B cell (primary cell): ENCODE results near the gene FANCC. TPM values are rescaled to one million over a fixed set of nuclear protein-coding genes. Genes with fewer than 3 reads are reported as not detected.

Experiments used
- ATAC-seq: fragments of 200-7000 bp; cut with Tn5 transposase; one replicate; pipeline ENCODE4 v1.10.0; 2021; ENCODE audit warnings: low read depth, mild to moderate bottlenecking, moderate number of reproducible peaks, moderate library complexity
- CTCF ChIA-PET: fragments of 350-600 bp; sonication (Branson Sonifier 250); formaldehyde crosslinking; loops from one replicate; lab custom pipeline; 2021; ENCODE audit warnings: antibody characterized with exemption, inconsistent platforms; lab: Charles Lee
- POLR2A ChIA-PET: fragments of 350-600 bp; sonication (Branson Sonifier 250); formaldehyde crosslinking; loops from one replicate; lab custom pipeline; 2021; ENCODE audit warnings: antibody characterized with exemption; lab: Charles Lee
- DNase-seq: peaks from one replicate; pipeline ENCODE4 v3.0.0; 2013
- H2AFZ ChIP-seq: 2 replicates; pipeline ENCODE4 v1.6.1; 2012; ENCODE audit warnings: mild to moderate bottlenecking, low read depth, low read length; ENCODE audit not compliant: insufficient read depth, poor library complexity, severe bottlenecking
- H3K27ac ChIP-seq, 2 donors: 1 replicate in 1 of 2; 2 replicates in 1 of 2; pipeline ENCODE4 v1.5.1; 2012 to 2013; ENCODE audit warnings: low read length in 2 of 2, mild to moderate bottlenecking in 2 of 2, moderate library complexity in 1 of 2
- H3K27me3 ChIP-seq, 4 experiments: fragments of 200-600 bp in 1 of 4; sonication (generic) in 1 of 4; replicated peaks in 1 of 4; 1 replicate in 2 of 4; 2 replicates in 2 of 4; pipeline versions ENCODE4 v1.6.1 to v1.7.0; 2013 to 2016; ENCODE audit warnings: low read length in 3 of 4, mild to moderate bottlenecking in 2 of 4, mixed read lengths in 1 of 4, moderate library complexity in 1 of 4; ENCODE audit not compliant: insufficient read depth in 4 of 4, control insufficient read depth in 3 of 4; ENCODE audit errors: control extremely low read depth in 1 of 4
- H3K36me3 ChIP-seq, 2 experiments: replicated peaks in 1 of 2; 1 replicate in 1 of 2; 2 replicates in 1 of 2; pipeline versions ENCODE4 v1.6.1 to v1.7.1; 2013; ENCODE audit warnings: low read length in 1 of 2; ENCODE audit not compliant: insufficient read depth in 2 of 2, control insufficient read depth in 1 of 2; ENCODE audit errors: control extremely low read depth in 1 of 2, extremely low read depth in 1 of 2
- H3K4me1 ChIP-seq, 2 donors: fragments of 200-600 bp in 1 of 2; sonication (generic) in 1 of 2; 1 replicate in 1 of 2; 2 replicates in 1 of 2; pipeline versions ENCODE4 v1.5.1 to v1.6.1; 2013 to 2017; ENCODE audit warnings: low read length in 2 of 2; ENCODE audit not compliant: control insufficient read depth in 2 of 2, insufficient read depth in 2 of 2
- H3K4me2 ChIP-seq: replicated peaks from 2 replicates; pipeline ENCODE3; 2012; ENCODE audit warnings: mild to moderate bottlenecking, low read depth, low read length; ENCODE audit not compliant: poor library complexity, severe bottlenecking
- H3K4me3 ChIP-seq, 5 experiments: fragments of 200-600 bp in 1 of 5; sonication (generic) in 1 of 5; 1 replicate in 3 of 5; 2 replicates in 2 of 5; pipeline versions ENCODE4 v1.5.1 to v1.7.0; 2011 to 2016; ENCODE audit warnings: low read length in 4 of 5, mild to moderate bottlenecking in 4 of 5, low read depth in 2 of 5, control low read depth in 1 of 5, moderate library complexity in 1 of 5; ENCODE audit not compliant: insufficient read depth in 1 of 5; ENCODE audit errors: control extremely low read depth in 1 of 5, extremely low read depth in 1 of 5
- H3K79me2 ChIP-seq: fragments of 200-600 bp; sonication (generic); one replicate; pipeline ENCODE4 v1.6.0; 2016; ENCODE audit warnings: low read length; ENCODE audit not compliant: control insufficient read depth, insufficient read depth
- H3K9ac ChIP-seq: fragments of 200-600 bp; sonication (generic); 2 replicates; pipeline ENCODE4 v1.6.1; 2017; ENCODE audit warnings: mild to moderate bottlenecking, low read length, moderate library complexity
- H3K9me3 ChIP-seq, 3 donors: one replicate each; pipeline versions ENCODE4 v1.6.1 to v1.7.1; 2013; ENCODE audit warnings: low read length in 2 of 3; ENCODE audit not compliant: control insufficient read depth in 2 of 3, insufficient read depth in 1 of 3; ENCODE audit errors: control extremely low read depth in 1 of 3
- H4K20me1 ChIP-seq: 2 replicates; pipeline ENCODE4 v1.6.0; 2012; ENCODE audit warnings: mild to moderate bottlenecking, low read length; ENCODE audit not compliant: insufficient read depth, control insufficient read depth, poor library complexity, severe bottlenecking
- H3K27ac Mint-ChIP-seq: one replicate; pipeline ENCODE4 v1.8.0; 2021; ENCODE audit warnings: mixed read lengths
- H3K27me3 Mint-ChIP-seq: one replicate; pipeline ENCODE4 v1.8.0; 2021; ENCODE audit warnings: mixed read lengths
- H3K4me1 Mint-ChIP-seq: one replicate; pipeline ENCODE4 v1.8.0; 2021; ENCODE audit warnings: mixed read lengths
- H3K4me3 Mint-ChIP-seq: one replicate; pipeline ENCODE4 v1.8.0; 2021; ENCODE audit warnings: mixed read lengths
- H3K9me3 Mint-ChIP-seq: one replicate; pipeline ENCODE4 v1.8.0; 2022; ENCODE audit warnings: mixed read lengths; ENCODE audit not compliant: insufficient read depth
- CTCF ChIP-seq: fragments of 200-600 bp; IDR thresholded peaks from one replicate; pipeline ENCODE4 v1.8.0; 2022; ENCODE audit warnings: antibody characterized with exemption, mild to moderate bottlenecking
- EZH2 ChIP-seq: IDR thresholded peaks from 2 replicates; pipeline ENCODE4 v1.6.1; 2012; ENCODE audit warnings: borderline replicate concordance, low read depth, mild to moderate bottlenecking, moderate library complexity, low read length; ENCODE audit not compliant: insufficient read depth, poor library complexity, severe bottlenecking
- WGBS: methylation state at CpG from one replicate; pipeline ENCODE4 v1.1.5; 2013; ENCODE audit warnings: missing lambda C conversion rate; ENCODE audit not compliant: insufficient coverage; 5-methylcytosine and 5-hydroxymethylcytosine counted together
- intact Hi-C: fragments of 100-400 bp; cut with micrococcal nuclease; formaldehyde crosslinking; loops from one replicate; pipeline ENCODE4 v1.10.0; 2022
- polyA plus RNA-seq: library from polyadenylated mRNA; depleted of rRNA; stranded (reverse); fragments of >200 nt; gene quantifications from 2 replicates; pipeline ENCODE4 v1.2.3, GENCODE V29; 2012
- total RNA-seq, 2 donors: library from RNA; stranded (reverse); fragments of 120-200 nt in 1 of 2; gene quantifications; 1 replicate in 1 of 2; 2 replicates in 1 of 2; pipeline versions ENCODE4 v1.2.3 to v1.2.4, GENCODE V29; 2013 to 2022

The FANCC gene
- total and polyA plus RNA-seq, 2 donors (not counting 1 experiment from before 2014, with no cell fraction given) = 1.8 to 11.1 TPM

- no peak overlapping the region for H3K27ac Mint-ChIP-seq
- no peaks in the 10 kb centered on the region for H4K20me1 ChIP-seq
- H3K9me3 Mint-ChIP-seq = no peaks in the 10 kb centered on the region
- 98% methylated on average over 17 of the region's 18 CpGs for WGBS
- no peak for DNase-seq
- no peak for TF ChIP-seq CTCF
- no peak for TF ChIP-seq EZH2
- no peaks in the 10 kb centered on the region for H3K27me3 ChIP-seq
- H3K9me3 ChIP-seq = peaks cover 0 to 2% (median 0%) of the 10 kb centered on the region in 3 donors
- no peaks in the 10 kb centered on the region for H3K4me1 Mint-ChIP-seq
- H3K36me3 ChIP-seq = no peaks in the 10 kb centered on the region
- no peaks in the 10 kb centered on the region for H3K4me1 ChIP-seq
- no peak overlapping the region for H3K4me2 ChIP-seq
- H3K27ac ChIP-seq = no peak overlapping the region
- no peak overlapping the region for H3K4me3 Mint-ChIP-seq
- H3K27me3 Mint-ChIP-seq = no peaks in the 10 kb centered on the region
- H3K79me2 ChIP-seq = no peaks in the 10 kb centered on the region
- intact Hi-C loops = no loop called here
- H2AFZ ChIP-seq = no peak overlapping the region
- ChIA-PET POLR2A (no interaction called here), CTCF (interaction anchor here (1.3 to 2.6 kb wide), 4 partner anchors 12 to 462 kb away, joined by 3 to 9 read pairs (median 7); no protein-coding TSS in a partner anchor)
- no peak overlapping the region for H3K9ac ChIP-seq
- no peak overlapping the region for H3K4me3 ChIP-seq
- no peak for ATAC-seq
Measured at GRCh38 chr9:95143591-95144561, 173.6 kb downstream of the FANCC start.

GRCh38 chr9:95142728-95143127 is 174.8 kb downstream of the FANCC start:
- 95% methylated on average over 3 of the region's 3 CpGs for WGBS

More at GRCh38 chr9:95142728-95143127, 174.8 kb downstream of the FANCC start:
- Histone ChIP-seq H3K9me3 (peaks cover 0 to 2% (median 0%) of the 10 kb centered on the region in 3 donors), H2AFZ (no peak overlapping the region), H3K27me3 (no peaks in the 10 kb centered on the region), H3K9ac (no peak overlapping the region), H3K79me2 (no peaks in the 10 kb centered on the region), H3K36me3 (no peaks in the 10 kb centered on the region), H3K4me1 (no peaks in the 10 kb centered on the region), H4K20me1 (no peaks in the 10 kb centered on the region), H3K4me2 (no peak overlapping the region), H3K4me3 (no peak overlapping the region), H3K27ac (no peak overlapping the region)
- intact Hi-C loops = no loop called here
- ChIA-PET POLR2A (no interaction called here), CTCF (interaction anchor here (1.5 to 2.6 kb wide), 3 partner anchors 11 to 461 kb away, joined by 3 to 8 read pairs (median 4); no protein-coding TSS in a partner anchor)
- Mint-ChIP-seq H3K27ac (no peak overlapping the region), H3K9me3 (no peaks in the 10 kb centered on the region), H3K4me3 (no peak overlapping the region), H3K4me1 (no peaks in the 10 kb centered on the region), H3K27me3 (no peaks in the 10 kb centered on the region)
- ATAC-seq = no peak
- TF ChIP-seq EZH2 (no peak), CTCF (no peak)
- no peak for DNase-seq
